ENCODE measurements around the gene SLIT3.

The SLIT3 gene

DNA sequence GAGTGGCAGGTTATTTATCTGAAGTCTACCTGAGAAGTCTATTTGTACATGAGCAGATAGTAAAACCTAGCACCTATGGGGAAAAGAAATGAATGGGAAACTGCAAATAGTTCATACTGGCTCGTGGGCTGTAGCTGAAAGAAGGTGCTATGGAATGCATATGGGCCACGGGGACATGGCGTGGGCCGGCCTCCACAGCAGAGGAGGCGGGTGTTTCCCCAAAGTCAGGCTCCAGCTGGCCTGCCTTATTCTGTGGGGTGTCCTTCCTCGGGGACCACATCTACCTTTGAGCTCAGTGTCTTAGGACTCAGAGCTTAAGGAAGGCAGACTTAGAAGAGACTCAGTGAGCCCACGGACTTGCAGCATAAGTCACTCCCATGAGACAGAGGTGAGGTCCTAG, 371.3 kb downstream of the SLIT3 start:
- no peak overlapping the region for H3K4me3 ChIP-seq (replicated peaks; ENCODE audit: low read depth, low read length)
- H3K36me3 ChIP-seq (ENCODE audit: control insufficient read depth, insufficient read depth, low read length), result no peaks in the 10 kb centered on the region
- no peak for DNase-seq (ENCODE audit: extremely low read depth, insufficient read length)
- H3K27me3 ChIP-seq (replicated peaks; ENCODE audit: control insufficient read depth, insufficient read depth, low read length), result no peaks in the 10 kb centered on the region; the same call in none of the 2 replicates
- TF ChIP-seq, protein P1, sequence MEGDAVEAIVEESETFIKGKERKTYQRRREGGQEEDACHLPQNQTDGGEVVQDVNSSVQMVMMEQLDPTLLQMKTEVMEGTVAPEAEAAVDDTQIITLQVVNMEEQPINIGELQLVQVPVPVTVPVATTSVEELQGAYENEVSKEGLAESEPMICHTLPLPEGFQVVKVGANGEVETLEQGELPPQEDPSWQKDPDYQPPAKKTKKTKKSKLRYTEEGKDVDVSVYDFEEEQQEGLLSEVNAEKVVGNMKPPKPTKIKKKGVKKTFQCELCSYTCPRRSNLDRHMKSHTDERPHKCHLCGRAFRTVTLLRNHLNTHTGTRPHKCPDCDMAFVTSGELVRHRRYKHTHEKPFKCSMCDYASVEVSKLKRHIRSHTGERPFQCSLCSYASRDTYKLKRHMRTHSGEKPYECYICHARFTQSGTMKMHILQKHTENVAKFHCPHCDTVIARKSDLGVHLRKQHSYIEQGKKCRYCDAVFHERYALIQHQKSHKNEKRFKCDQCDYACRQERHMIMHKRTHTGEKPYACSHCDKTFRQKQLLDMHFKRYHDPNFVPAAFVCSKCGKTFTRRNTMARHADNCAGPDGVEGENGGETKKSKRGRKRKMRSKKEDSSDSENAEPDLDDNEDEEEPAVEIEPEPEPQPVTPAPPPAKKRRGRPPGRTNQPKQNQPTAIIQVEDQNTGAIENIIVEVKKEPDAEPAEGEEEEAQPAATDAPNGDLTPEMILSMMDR (IDR thresholded peaks at IDR 0.05; ENCODE audit: insufficient read depth, low read length, poor library complexity, severe bottlenecking), result no peak

DNA sequence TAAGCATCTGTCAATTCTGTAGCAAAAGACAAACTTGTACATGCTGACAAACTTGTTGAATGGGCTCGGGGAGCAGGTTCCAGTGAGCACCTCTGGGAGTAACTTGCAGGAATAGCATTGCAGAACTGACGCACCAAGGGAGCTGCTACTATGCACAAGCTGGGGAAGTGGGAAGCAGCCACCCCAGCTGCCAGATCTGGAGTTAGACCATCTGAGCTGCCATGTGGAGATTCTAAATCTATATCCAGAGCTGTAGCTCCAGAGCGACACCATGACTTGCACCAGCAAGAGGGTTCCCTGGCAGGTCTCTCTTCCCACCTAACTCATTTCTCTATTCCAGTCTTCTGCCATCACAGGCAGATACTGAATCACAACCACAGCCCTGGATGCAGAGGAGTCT, 375.8 kb downstream of the SLIT3 start:
- peaks cover 2% of the 10 kb centered on the region; the same call in 1 of the 2 replicates for H3K27me3 ChIP-seq (replicated peaks; ENCODE audit: control insufficient read depth, insufficient read depth, low read length)
- TF ChIP-seq, protein P1 (IDR thresholded peaks at IDR 0.05; ENCODE audit: insufficient read depth, low read length, poor library complexity, severe bottlenecking), result no peak

DNA sequence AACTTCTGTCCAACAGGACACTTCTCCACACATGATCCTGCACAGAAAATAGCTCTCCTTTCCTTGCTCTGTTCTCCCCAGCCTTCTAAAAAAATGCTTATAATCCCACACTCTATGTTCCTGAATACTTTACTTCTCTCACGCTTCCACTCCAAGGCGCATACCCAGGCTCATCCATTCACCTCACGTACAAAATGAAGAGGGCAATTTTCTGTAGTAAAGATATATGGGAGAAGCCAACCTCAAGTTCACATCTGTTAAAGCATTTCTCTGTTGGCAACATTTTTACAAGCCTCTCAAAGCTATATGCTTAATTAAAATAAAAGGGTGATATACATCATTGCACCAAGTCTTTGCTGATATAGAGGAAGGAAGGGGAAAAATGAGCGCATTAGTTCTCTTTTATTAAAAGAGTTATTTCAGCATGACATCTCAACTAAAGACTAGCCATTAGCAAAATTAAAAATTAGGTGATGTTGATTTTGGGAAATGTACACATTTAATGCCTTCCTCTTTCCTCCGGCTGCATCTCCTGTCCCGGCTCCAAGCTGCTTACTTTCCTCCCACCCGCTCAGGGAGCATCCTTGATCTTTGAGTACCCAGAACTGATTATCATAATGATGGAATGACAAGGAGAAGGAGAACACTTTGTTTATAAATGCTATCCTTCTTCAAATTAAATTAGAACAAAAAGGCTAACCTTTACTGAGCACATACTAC, 379.6 kb downstream of the SLIT3 start:
- no peak for DNase-seq (ENCODE audit: extremely low read depth, insufficient read length)
- Histone ChIP-seq H3K4me3 (replicated peaks; ENCODE audit: low read depth, low read length) (no peak overlapping the region), H3K27me3 (replicated peaks; ENCODE audit: control insufficient read depth, insufficient read depth, low read length) (peaks cover 5% of the 10 kb centered on the region), H3K36me3 (ENCODE audit: control insufficient read depth, insufficient read depth, low read length) (no peaks in the 10 kb centered on the region)
- TF ChIP-seq, protein P1 (IDR thresholded peaks at IDR 0.05; ENCODE audit: insufficient read depth, low read length, poor library complexity, severe bottlenecking), result no peak

More for the DNA sequence above, 375.8 kb downstream of the SLIT3 start:
- no peak for DNase-seq (ENCODE audit: extremely low read depth, insufficient read length)
- H3K36me3 ChIP-seq (ENCODE audit: control insufficient read depth, insufficient read depth, low read length), result no peaks in the 10 kb centered on the region
- no peak overlapping the region for H3K4me3 ChIP-seq (replicated peaks; ENCODE audit: low read depth, low read length)

DNA sequence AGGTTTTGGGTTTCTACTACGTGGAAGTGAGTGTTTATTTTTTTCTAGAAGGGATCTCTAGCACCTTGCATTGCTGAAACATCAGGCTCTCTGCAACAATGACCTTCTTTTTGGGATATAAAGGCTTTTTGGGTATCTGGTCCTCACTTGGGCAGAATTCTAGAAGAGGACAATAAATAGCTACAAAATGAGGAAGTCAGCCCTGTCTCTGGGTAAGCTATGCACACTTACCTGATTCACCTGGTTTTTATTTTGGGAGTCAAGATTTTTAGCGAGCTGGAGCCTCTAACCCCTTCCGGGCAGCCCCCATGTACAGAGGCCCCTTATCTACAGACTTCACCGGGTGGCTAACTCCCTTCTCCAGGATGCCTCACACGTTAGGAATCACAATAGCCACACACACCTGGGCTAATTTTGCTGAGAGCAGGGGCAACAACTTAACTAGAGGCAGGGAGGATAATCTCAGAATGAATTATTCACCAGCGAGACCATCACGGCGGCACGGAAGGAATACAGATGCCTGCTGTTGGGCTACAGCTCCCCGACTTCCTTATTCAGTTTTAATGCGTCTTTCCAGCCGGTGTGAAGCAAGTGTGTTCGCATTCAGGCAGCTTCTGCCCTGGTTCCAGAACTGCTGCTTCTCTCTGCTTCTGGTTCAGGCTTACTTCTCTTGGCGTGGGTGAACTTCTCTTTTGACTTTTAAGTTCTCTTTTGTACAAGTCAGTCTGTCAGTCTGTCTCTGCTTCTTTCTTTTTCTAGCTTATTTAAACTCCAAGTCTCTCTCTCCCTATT, 380.7 kb downstream of the SLIT3 start:
- Histone ChIP-seq H3K36me3 (ENCODE audit: control insufficient read depth, insufficient read depth, low read length) (no peaks in the 10 kb centered on the region), H3K27me3 (replicated peaks; ENCODE audit: control insufficient read depth, insufficient read depth, low read length) (peaks cover 5% of the 10 kb centered on the region), H3K4me3 (replicated peaks; ENCODE audit: low read depth, low read length) (no peak overlapping the region)
- TF ChIP-seq, protein P1 (IDR thresholded peaks at IDR 0.05; ENCODE audit: insufficient read depth, low read length, poor library complexity, severe bottlenecking), result no peak
- no peak for DNase-seq (ENCODE audit: extremely low read depth, insufficient read length)

DNA sequence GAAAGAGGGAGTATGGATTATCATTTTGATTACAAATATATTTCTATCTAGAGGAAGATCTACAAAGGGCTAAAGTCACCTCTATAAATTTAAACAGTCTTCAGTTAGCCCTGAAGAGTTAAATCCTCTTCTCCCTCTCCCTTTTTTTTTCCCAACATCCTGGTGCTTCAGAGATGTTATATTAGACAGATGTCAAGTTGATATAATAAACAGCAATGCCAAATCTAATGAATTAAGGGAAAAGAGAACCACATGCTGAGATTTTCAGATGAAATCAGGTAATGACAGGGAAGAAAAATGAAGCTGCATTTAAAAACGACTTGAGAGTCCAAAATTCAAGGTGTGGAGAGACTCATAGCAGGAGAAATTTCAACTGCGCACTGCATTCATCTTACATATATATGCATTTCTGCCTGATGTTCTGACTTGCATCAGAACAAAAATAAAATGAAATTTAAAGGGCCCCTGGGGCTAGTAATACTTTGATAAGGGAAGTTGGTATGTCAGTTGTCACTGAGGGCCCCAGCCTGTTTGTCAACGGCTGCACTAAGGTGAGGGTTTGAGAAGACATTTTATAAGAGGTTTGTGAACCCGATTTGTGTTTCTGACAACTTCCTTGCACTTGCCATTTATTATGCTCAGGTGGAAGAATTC, 382.9 kb downstream of the SLIT3 start:
- H3K36me3 ChIP-seq (ENCODE audit: control insufficient read depth, insufficient read depth, low read length), result no peaks in the 10 kb centered on the region
- TF ChIP-seq, protein P1 (IDR thresholded peaks at IDR 0.05; ENCODE audit: insufficient read depth, low read length, poor library complexity, severe bottlenecking), result no peak
- peaks cover 6% of the 10 kb centered on the region for H3K27me3 ChIP-seq (replicated peaks; ENCODE audit: control insufficient read depth, insufficient read depth, low read length)
- no peak for DNase-seq (ENCODE audit: extremely low read depth, insufficient read length)
- no peak overlapping the region for H3K4me3 ChIP-seq (replicated peaks; ENCODE audit: low read depth, low read length)

Measured in GM06990 (cell line).